ENCODE measurements around the gene RBMX2.
"Not testable (repeated sequence)": the region's sequence is repeated elsewhere in the genome, so short reads cannot be mapped to it uniquely, and the experiment has no call there.

DNA sequence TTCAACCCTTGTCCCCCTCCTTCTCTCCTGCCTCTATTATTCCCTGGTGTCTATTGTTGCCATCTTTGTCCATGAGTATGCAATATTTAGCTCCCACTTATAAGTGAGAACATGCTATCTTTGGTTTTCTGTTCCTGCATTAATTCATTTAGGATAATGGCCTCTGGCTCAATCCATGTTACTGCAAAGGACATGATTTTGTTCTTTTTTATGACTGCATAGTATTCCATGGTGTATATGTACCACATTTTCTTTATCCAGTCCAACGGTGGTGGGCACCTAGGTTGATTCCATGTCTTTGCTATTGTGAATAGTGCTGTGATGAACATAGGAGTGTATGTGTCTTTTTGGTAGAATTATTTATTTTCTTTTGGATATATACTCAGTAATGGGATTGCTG, 49.7 kb upstream of the RBMX2 start:
- not testable (repeated sequence) for TF ChIP-seq SMC3, CEBPB, MAFK, POLR2A (IDR thresholded peaks at IDR 0.05; ENCODE audit: low read depth, low read length)
- TF ChIP-seq, protein P1, sequence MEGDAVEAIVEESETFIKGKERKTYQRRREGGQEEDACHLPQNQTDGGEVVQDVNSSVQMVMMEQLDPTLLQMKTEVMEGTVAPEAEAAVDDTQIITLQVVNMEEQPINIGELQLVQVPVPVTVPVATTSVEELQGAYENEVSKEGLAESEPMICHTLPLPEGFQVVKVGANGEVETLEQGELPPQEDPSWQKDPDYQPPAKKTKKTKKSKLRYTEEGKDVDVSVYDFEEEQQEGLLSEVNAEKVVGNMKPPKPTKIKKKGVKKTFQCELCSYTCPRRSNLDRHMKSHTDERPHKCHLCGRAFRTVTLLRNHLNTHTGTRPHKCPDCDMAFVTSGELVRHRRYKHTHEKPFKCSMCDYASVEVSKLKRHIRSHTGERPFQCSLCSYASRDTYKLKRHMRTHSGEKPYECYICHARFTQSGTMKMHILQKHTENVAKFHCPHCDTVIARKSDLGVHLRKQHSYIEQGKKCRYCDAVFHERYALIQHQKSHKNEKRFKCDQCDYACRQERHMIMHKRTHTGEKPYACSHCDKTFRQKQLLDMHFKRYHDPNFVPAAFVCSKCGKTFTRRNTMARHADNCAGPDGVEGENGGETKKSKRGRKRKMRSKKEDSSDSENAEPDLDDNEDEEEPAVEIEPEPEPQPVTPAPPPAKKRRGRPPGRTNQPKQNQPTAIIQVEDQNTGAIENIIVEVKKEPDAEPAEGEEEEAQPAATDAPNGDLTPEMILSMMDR (conservative IDR thresholded peaks at IDR 0.05; ENCODE audit: low read depth, low read length): not testable (repeated sequence)
